ENCODE data around the gene ANXA10.

ANXA10 gene

GRCh38 chr4:168220893-168221292 lies 128.6 kb downstream of the ANXA10 start:
- Histone ChIP-seq H3K4me3 (ENCODE audit: low read length, poor library complexity, severe bottlenecking) (no peak overlapping the region), H3K36me3 (ENCODE audit: insufficient read depth, low read length) (no peaks in the 10 kb centered on the region), H3K4me2 (ENCODE audit: low read depth, low read length, poor library complexity, severe bottlenecking) (no peak overlapping the region), H3K4me1 (ENCODE audit: insufficient read depth, low read length, poor library complexity, severe bottlenecking) (no peaks in the 10 kb centered on the region), H3F3A (ENCODE audit: low read depth) (no peaks in the 10 kb centered on the region), H3K9me2 (replicated peaks; ENCODE audit: low read depth, low read length) (no peaks in the 10 kb centered on the region), H3K79me2 (ENCODE audit: insufficient read depth, low read length) (no peaks in the 10 kb centered on the region), H3K9me3 (ENCODE audit: insufficient read depth, low read depth, low read length) (no peaks in the 10 kb centered on the region), H2AFZ (ENCODE audit: low read length) (no peak overlapping the region), H3K27me3 (ENCODE audit: insufficient read depth, low read length, poor library complexity, severe bottlenecking) (no peaks in the 10 kb centered on the region), H3K9ac (ENCODE audit: low read depth, low read length, poor library complexity, severe bottlenecking) (no peak overlapping the region), H4K20me1 (ENCODE audit: insufficient read depth, low read length, poor library complexity, severe bottlenecking) (no peaks in the 10 kb centered on the region)
- TF ChIP-seq, protein P1, sequence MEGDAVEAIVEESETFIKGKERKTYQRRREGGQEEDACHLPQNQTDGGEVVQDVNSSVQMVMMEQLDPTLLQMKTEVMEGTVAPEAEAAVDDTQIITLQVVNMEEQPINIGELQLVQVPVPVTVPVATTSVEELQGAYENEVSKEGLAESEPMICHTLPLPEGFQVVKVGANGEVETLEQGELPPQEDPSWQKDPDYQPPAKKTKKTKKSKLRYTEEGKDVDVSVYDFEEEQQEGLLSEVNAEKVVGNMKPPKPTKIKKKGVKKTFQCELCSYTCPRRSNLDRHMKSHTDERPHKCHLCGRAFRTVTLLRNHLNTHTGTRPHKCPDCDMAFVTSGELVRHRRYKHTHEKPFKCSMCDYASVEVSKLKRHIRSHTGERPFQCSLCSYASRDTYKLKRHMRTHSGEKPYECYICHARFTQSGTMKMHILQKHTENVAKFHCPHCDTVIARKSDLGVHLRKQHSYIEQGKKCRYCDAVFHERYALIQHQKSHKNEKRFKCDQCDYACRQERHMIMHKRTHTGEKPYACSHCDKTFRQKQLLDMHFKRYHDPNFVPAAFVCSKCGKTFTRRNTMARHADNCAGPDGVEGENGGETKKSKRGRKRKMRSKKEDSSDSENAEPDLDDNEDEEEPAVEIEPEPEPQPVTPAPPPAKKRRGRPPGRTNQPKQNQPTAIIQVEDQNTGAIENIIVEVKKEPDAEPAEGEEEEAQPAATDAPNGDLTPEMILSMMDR (conservative IDR thresholded peaks at IDR 0.05; ENCODE audit: low read length) = no peak

DNA sequence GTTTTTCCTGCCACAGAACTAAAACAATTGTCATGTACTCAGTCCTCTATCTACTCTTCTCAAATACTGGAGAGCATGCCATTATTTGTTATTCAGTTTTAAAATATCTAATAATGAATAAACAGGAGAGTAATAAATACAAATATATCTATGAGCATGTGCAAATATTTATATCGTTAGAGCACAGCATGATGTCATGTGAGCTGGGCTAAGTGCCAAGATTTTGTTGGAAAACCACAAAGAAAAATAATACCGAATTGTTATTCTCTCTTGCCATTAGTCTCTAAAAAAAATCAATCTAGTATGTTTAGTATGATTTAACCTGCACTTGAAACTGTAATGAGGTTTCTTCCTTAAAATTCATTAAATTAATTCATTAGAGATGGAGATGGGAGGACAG lies 129.0 kb downstream of the ANXA10 start:
- Histone ChIP-seq H2AFZ (ENCODE audit: low read length) (no peak overlapping the region), H3K9me3 (ENCODE audit: insufficient read depth, low read depth, low read length) (no peaks in the 10 kb centered on the region), H3K4me1 (ENCODE audit: insufficient read depth, low read length, poor library complexity, severe bottlenecking) (no peaks in the 10 kb centered on the region), H3K9me2 (replicated peaks; ENCODE audit: low read depth, low read length) (no peaks in the 10 kb centered on the region), H4K20me1 (ENCODE audit: insufficient read depth, low read length, poor library complexity, severe bottlenecking) (no peaks in the 10 kb centered on the region), H3K9ac (ENCODE audit: low read depth, low read length, poor library complexity, severe bottlenecking) (no peak overlapping the region), H3K27me3 (ENCODE audit: insufficient read depth, low read length, poor library complexity, severe bottlenecking) (no peaks in the 10 kb centered on the region), H3K4me2 (ENCODE audit: low read depth, low read length, poor library complexity, severe bottlenecking) (no peak overlapping the region), H3K36me3 (ENCODE audit: insufficient read depth, low read length) (no peaks in the 10 kb centered on the region), H3K79me2 (ENCODE audit: insufficient read depth, low read length) (no peaks in the 10 kb centered on the region), H3K4me3 (ENCODE audit: low read length, poor library complexity, severe bottlenecking) (no peak overlapping the region), H3F3A (ENCODE audit: low read depth) (no peaks in the 10 kb centered on the region)
- TF ChIP-seq, protein P1 (conservative IDR thresholded peaks at IDR 0.05; ENCODE audit: low read length) = no peak
- no peak for TF ChIP-seq EZH2phosphoT487 (IDR thresholded peaks at IDR 0.05; ENCODE audit: borderline replicate concordance)

All from Loucy (cell line).